ENCODE data around the gene MCOLN1.

GRCh38 chr19:7534531-7535046 is 12.2 kb downstream of the MCOLN1 start:
- TF ChIP-seq CTCF (conservative IDR thresholded peaks at IDR 0.05; ENCODE audit: low read length) (peak; percentile 55), EZH2phosphoT487 (IDR thresholded peaks at IDR 0.05; ENCODE audit: borderline replicate concordance, low read depth, low read length) (no peak)

All from OCI-LY7 (cell line).